Measurements from ENCODE around the gene WDPCP.

WDPCP gene

GRCh38 chr2:63553049-63553448 is 35.2 kb downstream of the WDPCP start:
- TF ChIP-seq CREB1 (IDR thresholded peaks at IDR 0.05; ENCODE audit: low read depth), result no peak
- TF ChIP-seq CEBPB (IDR thresholded peaks at IDR 0.05), result no peak
- TF ChIP-seq EGR1 (IDR thresholded peaks at IDR 0.05), result no peak
- TF ChIP-seq MAX (IDR thresholded peaks at IDR 0.05), result no peak
- no peak for TF ChIP-seq TCF12 (IDR thresholded peaks at IDR 0.05; ENCODE audit: low read depth)
- no peak for TF ChIP-seq TEAD4 (IDR thresholded peaks at IDR 0.05)
- no peak for TF ChIP-seq EP300 (IDR thresholded peaks at IDR 0.05; ENCODE audit: borderline replicate concordance)
- no peak for TF ChIP-seq TAF1 (IDR thresholded peaks at IDR 0.05; ENCODE audit: low read depth)
- TF ChIP-seq USF1 (IDR thresholded peaks at IDR 0.05), result no peak
- TF ChIP-seq ZBTB7A (IDR thresholded peaks at IDR 0.05; ENCODE audit: low read depth), result no peak
- TF ChIP-seq FOXM1 (IDR thresholded peaks at IDR 0.05; ENCODE audit: borderline replicate concordance, low read depth), result no peak
- no peak for TF ChIP-seq YY1 (IDR thresholded peaks at IDR 0.05; ENCODE audit: low read depth)
- TF ChIP-seq NFIC (IDR thresholded peaks at IDR 0.05), result no peak
- no peak for TF ChIP-seq REST (IDR thresholded peaks at IDR 0.05; ENCODE audit: low read depth)
- no peak for TF ChIP-seq RAD21 (IDR thresholded peaks at IDR 0.05; ENCODE audit: low read depth)

- TF ChIP-seq EP300 (IDR thresholded peaks at IDR 0.05; ENCODE audit: borderline replicate concordance) (no peak), NFIC (IDR thresholded peaks at IDR 0.05) (no peak), CREB1 (IDR thresholded peaks at IDR 0.05; ENCODE audit: low read depth) (no peak)
Measured at GRCh38 chr2:63545023-63545422, 43.3 kb downstream of the WDPCP start.

- peak; percentile 52 for TF ChIP-seq RAD21 (IDR thresholded peaks at IDR 0.05; ENCODE audit: low read depth)
- no peak for TF ChIP-seq EP300 (IDR thresholded peaks at IDR 0.05; ENCODE audit: borderline replicate concordance)
- TF ChIP-seq FOXM1 (IDR thresholded peaks at IDR 0.05; ENCODE audit: borderline replicate concordance, low read depth), result peak; percentile 63
- no peak for TF ChIP-seq REST (IDR thresholded peaks at IDR 0.05; ENCODE audit: low read depth)
- TF ChIP-seq TEAD4 (IDR thresholded peaks at IDR 0.05), result no peak
- TF ChIP-seq USF1 (IDR thresholded peaks at IDR 0.05), result no peak
- TF ChIP-seq CREB1 (IDR thresholded peaks at IDR 0.05; ENCODE audit: low read depth), result no peak
Measured at GRCh38 chr2:63544017-63544627, 44.2 kb downstream of the WDPCP start.

- TF ChIP-seq MAX (IDR thresholded peaks at IDR 0.05) (no peak), FOXM1 (IDR thresholded peaks at IDR 0.05; ENCODE audit: borderline replicate concordance, low read depth) (no peak), TAF1 (IDR thresholded peaks at IDR 0.05; ENCODE audit: low read depth) (no peak), USF1 (IDR thresholded peaks at IDR 0.05) (no peak), NFIC (IDR thresholded peaks at IDR 0.05) (no peak), RAD21 (IDR thresholded peaks at IDR 0.05; ENCODE audit: low read depth) (no peak), EP300 (IDR thresholded peaks at IDR 0.05; ENCODE audit: borderline replicate concordance) (no peak), REST (IDR thresholded peaks at IDR 0.05; ENCODE audit: low read depth) (no peak), TEAD4 (IDR thresholded peaks at IDR 0.05) (no peak), ZBTB7A (IDR thresholded peaks at IDR 0.05; ENCODE audit: low read depth) (no peak)
Measured at GRCh38 chr2:63539416-63540162, 48.7 kb downstream of the WDPCP start.

Measured in Ishikawa (cell line).